Endometrium (tissue), 2 donors: ENCODE measurements around the gene STEAP3.

Experiments used
- FAIRE-seq: peaks from 2 replicates; lab custom pipeline; 2012; peaks lifted over from hg19 to GRCh38; lab: Jason Lieb, UNC
- donor health status: control.
- donor health status: control.

Gene STEAP3

DNA sequence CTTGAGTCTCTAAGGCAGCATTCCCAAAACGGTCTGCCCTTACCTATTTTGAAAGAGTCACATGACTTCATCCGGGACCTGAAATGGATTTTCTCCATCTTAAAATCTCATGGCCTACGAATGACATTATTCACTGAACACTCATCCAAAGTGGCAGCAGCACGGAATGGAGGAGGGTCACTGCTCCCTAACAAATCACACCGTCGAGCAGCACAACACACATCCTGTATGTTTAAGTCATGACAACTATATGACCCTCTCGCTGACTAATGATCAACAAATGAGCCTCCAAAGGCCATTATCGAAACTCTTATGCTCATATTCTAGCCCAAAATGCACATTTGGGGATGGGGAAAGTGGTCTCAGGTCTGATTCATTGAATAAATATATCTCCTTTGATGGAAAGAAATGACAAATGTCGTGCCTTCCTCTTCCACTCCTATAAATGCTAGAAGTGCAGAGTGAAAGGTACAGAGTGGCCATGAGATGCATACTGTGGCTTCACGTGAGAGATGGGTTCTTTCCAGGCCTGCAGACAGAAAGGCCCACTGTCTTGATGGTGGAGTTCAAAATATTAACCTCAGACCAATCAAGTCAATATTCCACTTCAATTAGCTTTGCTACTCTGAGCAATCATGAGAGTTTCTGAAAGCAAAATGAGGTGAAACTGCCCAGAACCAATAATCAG, 72.2 kb downstream of the STEAP3 start:
- no peak for FAIRE-seq

DNA sequence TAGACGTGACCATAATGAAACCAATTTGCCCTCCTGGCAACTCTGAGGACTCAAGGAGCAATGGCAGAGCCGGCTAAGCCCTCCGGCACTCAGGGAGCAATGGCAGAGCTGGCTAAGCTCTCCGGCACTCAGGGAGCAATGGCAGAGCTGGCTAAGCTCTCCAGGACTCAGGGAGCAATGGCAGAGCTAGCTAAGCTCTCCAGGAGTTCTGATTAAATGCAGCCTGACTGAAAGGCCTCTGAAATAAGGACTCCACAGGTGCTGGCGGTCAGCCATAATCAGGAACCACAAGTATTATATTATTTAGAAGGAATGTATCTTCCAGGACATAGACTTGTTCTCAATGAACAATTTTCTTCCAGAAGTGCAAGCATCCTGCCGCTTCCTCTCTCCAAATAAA, 77.8 kb downstream of the STEAP3 start:
- no peak for FAIRE-seq

DNA sequence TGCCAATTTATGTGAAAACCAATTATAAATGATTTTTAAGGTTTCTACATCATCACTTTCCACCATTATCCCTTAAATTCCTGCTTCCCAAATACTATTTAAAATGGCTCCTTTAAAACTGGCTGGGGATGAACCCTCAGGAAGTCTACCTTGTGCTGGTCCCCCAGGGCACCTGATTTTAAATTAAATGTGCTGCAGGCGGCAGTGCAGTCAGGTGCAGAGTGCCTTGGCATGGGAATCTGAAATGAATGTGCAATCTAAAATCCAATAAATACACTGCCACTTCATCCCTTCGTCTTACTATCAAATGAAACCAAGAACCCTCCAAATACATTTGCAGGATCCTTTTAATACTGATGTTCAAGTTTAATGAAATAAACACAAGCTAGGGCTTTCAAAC, 81.2 kb downstream of the STEAP3 start:
- no peak for FAIRE-seq

DNA sequence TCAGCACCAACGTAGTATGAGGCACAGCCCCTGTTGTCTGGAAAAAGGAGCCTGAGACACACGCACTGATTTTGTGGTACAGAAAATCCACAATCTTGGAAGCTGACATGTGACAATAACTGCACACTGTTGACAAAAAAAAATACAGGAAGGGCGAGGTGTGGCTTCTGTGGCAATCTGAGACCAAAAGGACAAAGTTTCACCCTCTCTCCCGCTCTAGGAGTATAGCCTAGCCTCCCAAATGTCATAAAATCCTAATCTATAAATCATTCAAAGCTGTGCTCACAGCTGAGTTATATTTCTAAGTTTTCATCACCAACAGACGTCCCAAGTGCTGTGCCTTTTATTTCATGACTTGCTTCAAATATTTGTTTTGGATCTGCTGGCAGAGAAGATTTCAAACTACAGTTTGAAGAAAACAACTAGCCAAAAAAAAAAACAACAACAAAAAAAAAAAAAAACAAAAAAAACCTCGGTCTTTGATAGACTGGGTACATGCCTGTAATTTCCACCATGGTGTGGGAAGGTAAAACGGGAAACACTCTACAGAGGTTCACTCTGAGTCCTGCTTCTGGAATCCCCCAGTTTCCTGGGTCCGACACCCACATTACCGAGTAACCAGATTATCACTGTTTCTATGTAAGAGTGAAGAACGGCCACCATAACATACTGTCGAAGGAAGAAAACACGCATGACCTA, 82.0 kb downstream of the STEAP3 start:
- FAIRE-seq: no peak

DNA sequence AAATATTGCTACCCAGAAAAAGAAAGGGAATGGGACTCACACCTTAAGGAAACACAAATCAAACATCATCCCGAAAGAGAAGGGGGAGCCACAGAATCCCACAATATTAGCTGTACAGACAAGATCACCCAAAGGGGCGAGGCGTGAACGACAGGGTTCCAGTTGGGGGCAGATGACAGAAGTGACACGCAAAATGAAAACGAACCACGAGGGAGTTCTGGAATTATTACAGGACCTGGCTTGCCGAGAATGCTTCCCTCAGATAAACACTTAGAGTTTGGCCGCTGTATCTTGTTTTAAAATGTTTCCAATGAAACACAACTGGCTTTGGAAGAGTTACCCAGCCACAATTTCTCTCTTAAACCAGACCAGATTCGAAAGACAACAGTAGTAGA, 82.6 kb downstream of the STEAP3 start:
- FAIRE-seq: no peak

DNA sequence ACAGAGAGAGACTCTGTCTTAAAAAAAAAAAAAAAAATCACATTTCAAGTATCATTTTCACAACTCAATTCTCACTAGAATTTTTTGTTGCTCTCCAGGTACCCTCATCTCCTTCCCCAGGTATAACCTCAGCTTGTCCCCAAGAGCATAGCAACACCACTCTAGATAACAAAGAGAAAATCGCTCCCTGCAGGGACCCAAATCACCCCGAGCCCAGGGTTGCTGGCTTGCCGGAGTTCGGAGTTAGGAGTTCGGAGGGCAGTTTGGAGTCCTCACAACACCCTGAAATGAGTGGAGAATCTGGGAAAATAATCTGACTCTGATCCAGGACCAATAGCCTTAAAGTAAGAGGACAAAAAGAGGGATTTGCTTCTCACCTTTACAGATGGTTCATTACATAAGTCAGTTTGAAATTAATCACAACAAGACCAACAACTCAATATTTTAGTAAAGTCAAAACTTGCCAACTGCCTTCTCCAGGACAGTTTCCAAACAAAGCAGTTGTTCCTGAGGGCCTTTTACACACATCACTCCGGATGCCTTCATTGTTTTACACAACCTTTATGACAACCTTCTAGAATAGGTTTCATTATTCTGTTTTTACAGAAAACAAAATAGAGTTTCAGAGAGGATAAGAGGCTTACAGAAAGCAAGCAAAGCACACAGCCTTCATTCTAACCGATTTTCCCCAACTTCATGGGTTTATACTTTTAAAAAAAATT, 83.9 kb downstream of the STEAP3 start:
- FAIRE-seq: no peak

DNA sequence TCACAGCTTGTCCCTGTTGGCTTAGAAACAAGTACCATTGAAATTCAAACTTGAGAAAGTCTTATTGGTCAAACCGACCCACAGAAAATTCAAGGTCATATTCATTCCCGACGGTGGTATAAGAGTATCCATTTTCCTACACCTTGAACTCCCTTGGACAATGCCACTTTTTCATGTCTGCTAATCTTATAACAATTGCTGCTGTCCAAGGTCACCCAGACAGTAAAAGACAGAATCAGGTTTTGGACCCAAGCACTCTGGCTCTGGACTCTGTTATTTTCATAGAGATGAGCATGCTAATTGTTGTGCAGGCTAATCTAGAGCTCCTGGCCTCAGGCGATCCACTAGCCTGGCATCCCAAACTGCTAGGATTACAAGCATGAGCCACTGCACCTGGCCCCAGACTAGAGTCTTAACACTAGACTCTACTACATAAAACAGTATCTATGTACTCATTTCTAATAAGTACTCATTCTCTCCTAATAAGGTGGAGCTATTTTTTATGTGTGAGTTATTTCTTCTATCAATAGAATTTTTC, 85.2 kb downstream of the STEAP3 start:
- no peak for FAIRE-seq

DNA sequence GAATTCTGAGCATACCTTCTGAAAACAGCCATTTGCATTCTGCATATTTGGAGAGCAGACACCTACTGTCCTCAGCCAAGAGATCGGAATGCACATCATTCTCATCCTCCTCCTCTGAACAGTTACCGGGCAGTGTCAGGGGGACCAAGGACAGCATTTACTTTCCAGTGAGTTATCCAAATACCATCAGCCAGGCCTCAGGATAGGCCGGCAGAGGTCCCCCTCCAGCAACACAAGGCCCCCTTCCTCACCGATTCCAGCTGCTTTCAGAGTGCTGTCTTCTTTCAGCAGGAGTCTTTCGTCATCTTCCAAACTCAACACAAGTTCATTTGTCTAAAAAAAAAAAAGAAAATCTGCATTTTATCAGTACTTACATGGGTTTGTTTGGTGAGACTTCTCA, 87.7 kb downstream of the STEAP3 start:
- no peak for FAIRE-seq

DNA sequence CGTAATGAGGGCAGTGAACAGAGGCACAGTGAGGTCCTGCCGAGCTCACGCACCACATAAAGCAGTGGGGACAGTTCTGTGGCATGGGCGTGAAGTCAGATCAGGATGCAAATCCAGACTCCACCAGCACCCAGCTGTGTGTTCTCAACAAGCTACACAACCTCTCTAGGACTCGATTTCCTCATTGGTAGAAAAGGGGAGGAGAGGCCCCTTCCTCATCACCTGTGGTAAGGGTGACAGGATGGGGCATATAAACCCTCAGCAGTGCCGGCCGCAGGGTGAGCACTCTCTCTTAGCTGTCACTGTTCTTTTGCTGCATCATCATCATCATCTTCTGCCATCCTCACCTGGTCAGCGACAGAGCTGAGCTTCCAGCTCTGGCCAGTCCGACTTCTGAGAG, 88.2 kb downstream of the STEAP3 start:
- no peak for FAIRE-seq
